ENCODE results near the gene GNL2. TPM values are rescaled to one million over a fixed set of nuclear protein-coding genes. Genes with fewer than 3 reads are reported as not detected.

The GNL2 gene
- total RNA-seq, 1 experiment from 2014 or later, result 106 TPM

- Histone ChIP-seq H3K4me1 (ENCODE audit: insufficient read depth, low read length) (no peaks in the 10 kb centered on the region), H3K79me2 (ENCODE audit: insufficient read depth, low read length) (no peaks in the 10 kb centered on the region), H2BK20ac (ENCODE audit: low read depth, low read length, poor library complexity, severe bottlenecking) (no peak overlapping the region), H2BK15ac (ENCODE audit: low read depth, low read length) (no peak overlapping the region), H3K79me1 (ENCODE audit: insufficient read depth, low read depth, low read length, poor library complexity, severe bottlenecking) (no peaks in the 10 kb centered on the region), H3K4ac (ENCODE audit: low read depth, low read length) (no peak overlapping the region), H4K8ac (replicated peaks; ENCODE audit: insufficient read length, low read depth, low read length) (no peak overlapping the region), H4K20me1 (ENCODE audit: control insufficient read depth, insufficient read depth, insufficient read length) (no peaks in the 10 kb centered on the region), H2AFZ (ENCODE audit: low read length) (no peak overlapping the region), H3K9ac (ENCODE audit: extremely low read depth, insufficient read length, low read length) (no peak overlapping the region), H3K23me2 (ENCODE audit: insufficient read length, low read depth, low read length, poor library complexity, severe bottlenecking) (no peaks in the 10 kb centered on the region), H3T11ph (ENCODE audit: low read length) (no peak overlapping the region), H3K56ac (ENCODE audit: insufficient read length, low read depth, low read length) (no peak overlapping the region), H2AK5ac (ENCODE audit: insufficient read length, low read length) (no peak overlapping the region), H3K27ac (ENCODE audit: insufficient read length, low read depth, low read length) (no peak overlapping the region), H2BK120ac (ENCODE audit: low read depth, low read length, poor library complexity, severe bottlenecking) (no peak overlapping the region), H3K4me2 (ENCODE audit: insufficient read depth, insufficient read length, low read length) (no peak overlapping the region), H3K27me3 (ENCODE audit: insufficient read depth, low read length) (no peaks in the 10 kb centered on the region), H2BK5ac (ENCODE audit: insufficient read length, low read length) (no peak overlapping the region), H3K9me3 (ENCODE audit: control insufficient read depth, low read depth, low read length) (no peaks in the 10 kb centered on the region), H4K91ac (ENCODE audit: insufficient read length, low read depth, low read length) (no peak overlapping the region), H3K23ac (ENCODE audit: insufficient read length, low read depth, low read length) (no peak overlapping the region), H3K18ac (ENCODE audit: insufficient read length, low read depth, low read length) (no peak overlapping the region), H4K5ac (ENCODE audit: insufficient read length, low read depth, low read length) (no peak overlapping the region), H3K14ac (ENCODE audit: insufficient read depth, low read length) (no peak overlapping the region), H2BK12ac (ENCODE audit: insufficient read length, low read depth, low read length) (no peak overlapping the region)
- no peak for DNase-seq
- Mint-ChIP-seq H3K4me1 (peaks cover 3 to 5% of the 10 kb centered on the region in 2 experiments), H3K36me3 (ENCODE audit: insufficient read depth in 1 of 3, low read depth in 3 of 3) (peaks cover 13 to 47% (median 36%) of the 10 kb centered on the region in 3 experiments; a peak in 6 of 7 replicates), H3K9me3 (no peaks in the 10 kb centered on the region), H3K27me3 (ENCODE audit: low read depth) (no peaks in the 10 kb centered on the region), H3K4me3 (no peak overlapping the region), H3K27ac (no peak overlapping the region)
- no CpG with 5 or more reads among the region's 1 CpG for WGBS (ENCODE audit: extremely low coverage, insufficient read length, low lambda C conversion rate)
- no peak for TF ChIP-seq CTCF (conservative IDR thresholded peaks at IDR 0.05)
Observed at GRCh38 chr1:37562984-37563383, 32.8 kb downstream of the GNL2 start.

Data from H9 (cell line).